Gastrocnemius medialis (tissue), 4 donors: Measurements from ENCODE around the gene TEF. TPM values are rescaled to one million over a fixed set of nuclear protein-coding genes. Genes with fewer than 3 reads are reported as not detected.

ENCODE experiments used
- ATAC-seq, 2 donors: fragments of 150-250 bp; one replicate each; pipeline ENCODE4 v1.9.1; 2016
- DNase-seq, 2 donors: peaks; one replicate each; pipeline ENCODE4 v3.0.0-alpha.2; 2019
- H3K27ac ChIP-seq, 4 donors: fragments of 200-600 bp; sonication (generic); 1 replicate in 1 of 4; 2 replicates in 3 of 4; pipeline ENCODE4 v1.5.1; 2016 to 2018; ENCODE audit warnings: mild to moderate bottlenecking in 2 of 4, moderate library complexity in 1 of 4
- H3K27me3 ChIP-seq, 3 donors: fragments of 200-600 bp; sonication (generic) in 2 of 3; 1 replicate in 1 of 3; 2 replicates in 2 of 3; pipeline versions ENCODE4 v1.5.1 to v1.6.0; 2016 to 2019; ENCODE audit warnings: mild to moderate bottlenecking in 1 of 3, moderate library complexity in 1 of 3
- H3K36me3 ChIP-seq, 2 donors: fragments of 200-600 bp; sonication (generic) in 1 of 2; one replicate each; pipeline ENCODE4 v1.5.1; 2017 to 2018
- H3K4me1 ChIP-seq, 2 donors: fragments of 200-600 bp; sonication (generic) in 1 of 2; one replicate each; pipeline ENCODE4 v1.5.1; 2016 to 2017; ENCODE audit warnings: mild to moderate bottlenecking in 2 of 2
- H3K4me3 ChIP-seq, 4 donors: fragments of 200-600 bp; sonication (generic) in 3 of 4; 1 replicate in 1 of 4; 2 replicates in 3 of 4; pipeline ENCODE4 v1.5.1; 2016 to 2019; ENCODE audit warnings: mild to moderate bottlenecking in 2 of 4
- H3K9me3 ChIP-seq, 3 donors: fragments of 200-600 bp; sonication (generic) in 2 of 3; 1 replicate in 1 of 3; 2 replicates in 2 of 3; pipeline ENCODE4 v1.5.1; 2016 to 2019
- CTCF ChIP-seq, 5 experiments: fragments of 450-650 bp in 3 of 5; fragments of 200-600 bp in 2 of 5; sonication (generic) in 2 of 5; IDR thresholded peaks in 4 of 5; conservative IDR thresholded peaks in 1 of 5; 1 replicate in 4 of 5; 2 replicates in 1 of 5; pipeline ENCODE4 v1.5.1; 2016 to 2019; ENCODE audit warnings: antibody characterized with exemption in 5 of 5, mild to moderate bottlenecking in 3 of 5, moderate library complexity in 3 of 5
- POLR2A ChIP-seq, 2 donors: fragments of 450-650 bp; IDR thresholded peaks; one replicate each; pipeline ENCODE4 v1.6.1; 2017; ENCODE audit warnings: antibody characterized with exemption in 2 of 2, mild to moderate bottlenecking in 2 of 2, moderate library complexity in 2 of 2
- in situ Hi-C, 4 donors: fragments of 200-750 bp; cut with MboI; loops; one replicate each; pipeline versions ENCODE4 v1.15.0 to v1.8.0; 2017; ENCODE audit warnings: low sequenced_read_pairs in 4 of 4
- intact Hi-C: fragments of 100-400 bp; cut with DNase I; formaldehyde crosslinking; loops from one replicate; pipeline ENCODE4 v1.15.1; 2023; ENCODE audit warnings: low total_unique reads
- total RNA-seq, 4 donors: library from RNA; depleted of rRNA; stranded (reverse); fragments of >200 nt; gene quantifications; one replicate each; pipeline versions ENCODE4 v1.1.0 to v1.2.3, GENCODE V29; 2016

The TEF gene
- total RNA-seq, 4 donors from 2014 or later, result 15.6 to 39.8 (median 19.5) TPM

GRCh38 chr22:41355895-41356294, 25.8 kb upstream of the TEF start:
- no peaks in the 10 kb centered on the region for H3K27me3 ChIP-seq
- TF ChIP-seq CTCF (IDR thresholded peaks at IDR 0.05 in 4 of 5, conservative IDR thresholded peaks at IDR 0.05 in 1 of 5), result no peak
- no peak for TF ChIP-seq POLR2A (IDR thresholded peaks at IDR 0.05)
- peaks cover 0 to 4% of the 10 kb centered on the region in 2 donors for H3K4me1 ChIP-seq
- DNase-seq, result no peak
- no peak for ATAC-seq
- in situ Hi-C loops (no loop called here), intact Hi-C loops (no loop called here)
- peaks cover 0 to 70% of the 10 kb centered on the region in 2 donors for H3K36me3 ChIP-seq
- H3K4me3 ChIP-seq, result no peak overlapping the region
- H3K27ac ChIP-seq, result no peak overlapping the region
- H3K9me3 ChIP-seq, result no peaks in the 10 kb centered on the region

DNA sequence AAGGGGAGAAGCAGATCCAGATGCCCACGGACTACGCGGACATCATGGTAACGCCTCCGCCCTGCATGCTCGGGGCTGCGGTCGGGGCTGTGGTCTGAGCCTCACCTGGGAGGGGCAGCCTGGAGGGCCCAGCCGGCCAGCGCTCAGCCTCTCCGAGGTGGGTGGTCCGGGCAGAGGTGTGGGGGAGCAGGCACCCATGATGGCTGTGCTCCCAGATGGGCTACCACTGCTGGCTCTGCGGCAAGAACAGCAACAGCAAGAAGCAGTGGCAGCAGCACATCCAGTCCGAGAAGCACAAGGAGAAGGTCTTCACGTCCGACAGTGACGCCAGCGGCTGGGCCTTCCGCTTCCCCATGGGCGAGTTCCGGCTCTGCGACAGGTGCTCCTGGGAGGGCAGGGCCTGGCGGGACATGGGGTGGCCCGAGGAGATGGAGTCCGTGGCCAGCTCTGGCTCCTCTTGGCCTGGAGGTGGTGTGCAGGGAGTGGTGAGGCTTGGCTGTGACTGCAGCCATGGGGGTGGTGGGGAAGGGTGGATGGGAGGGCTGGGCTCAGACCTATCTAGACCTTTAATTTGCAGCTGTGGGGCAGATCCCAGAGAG, 25.2 kb upstream of the TEF start:
- DNase-seq (no peak), ATAC-seq (no peak)
- no peak overlapping the region for H3K4me3 ChIP-seq
- no peaks in the 10 kb centered on the region for H3K27me3 ChIP-seq
- no peaks in the 10 kb centered on the region for H3K9me3 ChIP-seq
- no peak for TF ChIP-seq POLR2A (IDR thresholded peaks at IDR 0.05)
- in situ Hi-C loops, result no loop called here
- H3K4me1 ChIP-seq, result peaks cover 0 to 4% of the 10 kb centered on the region in 2 donors
- intact Hi-C loops, result no loop called here
- H3K27ac ChIP-seq, result no peak overlapping the region
- peaks cover 0 to 64% of the 10 kb centered on the region in 2 donors for H3K36me3 ChIP-seq

GRCh38 chr22:41357191-41357590, 24.6 kb upstream of the TEF start:
- H3K9me3 ChIP-seq, result no peaks in the 10 kb centered on the region
- peaks cover 0 to 59% of the 10 kb centered on the region in 2 donors for H3K36me3 ChIP-seq
- in situ Hi-C loops (no loop called here), intact Hi-C loops (no loop called here)
- ATAC-seq (no peak), DNase-seq (no peak)
- H3K4me1 ChIP-seq, result peaks cover 0 to 4% of the 10 kb centered on the region in 2 donors
- H3K27ac ChIP-seq, result no peak overlapping the region
- no peak overlapping the region for H3K4me3 ChIP-seq
- TF ChIP-seq CTCF (IDR thresholded peaks at IDR 0.05 in 4 of 5, conservative IDR thresholded peaks at IDR 0.05 in 1 of 5) (no peak), POLR2A (IDR thresholded peaks at IDR 0.05) (no peak)
- no peaks in the 10 kb centered on the region for H3K27me3 ChIP-seq

DNA sequence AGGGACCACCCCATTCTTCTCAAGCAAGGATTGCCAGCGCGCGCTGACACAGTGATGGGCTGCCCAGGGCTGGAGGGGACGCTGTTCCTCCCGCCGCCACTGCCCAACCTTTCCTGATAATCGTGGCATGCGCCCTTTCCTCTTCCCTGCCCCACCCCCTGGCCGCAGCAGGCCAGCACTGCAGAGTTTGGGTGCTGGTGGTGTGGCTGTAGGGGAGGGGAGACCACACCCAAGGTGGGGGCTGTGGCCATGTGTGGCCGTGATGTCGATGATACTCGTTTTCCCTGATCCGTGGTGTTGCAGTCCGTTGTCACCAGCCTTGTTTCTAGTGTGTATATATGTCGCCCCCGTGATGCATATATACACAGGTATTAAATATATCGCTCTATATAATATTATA, 22.8 kb upstream of the TEF start:
- intact Hi-C loops (no loop called here), in situ Hi-C loops (no loop called here)
- Histone ChIP-seq H3K36me3 (peaks cover 0 to 44% of the 10 kb centered on the region in 2 donors), H3K4me1 (peaks cover 0 to 4% of the 10 kb centered on the region in 2 donors), H3K27ac (no peak overlapping the region), H3K9me3 (no peaks in the 10 kb centered on the region), H3K27me3 (no peaks in the 10 kb centered on the region), H3K4me3 (no peak overlapping the region)
- ATAC-seq (no peak), DNase-seq (no peak)
- no peak for TF ChIP-seq CTCF (IDR thresholded peaks at IDR 0.05 in 4 of 5, conservative IDR thresholded peaks at IDR 0.05 in 1 of 5)
- no peak for TF ChIP-seq POLR2A (IDR thresholded peaks at IDR 0.05)

- no peaks in the 10 kb centered on the region for H3K27me3 ChIP-seq
- DNase-seq (no peak), ATAC-seq (no peak)
- peaks cover 0 to 4% of the 10 kb centered on the region in 2 donors for H3K4me1 ChIP-seq
- intact Hi-C loops, result no loop called here
- H3K9me3 ChIP-seq, result no peaks in the 10 kb centered on the region
- in situ Hi-C loops, result no loop called here
- TF ChIP-seq CTCF (IDR thresholded peaks at IDR 0.05 in 4 of 5, conservative IDR thresholded peaks at IDR 0.05 in 1 of 5) (no peak), POLR2A (IDR thresholded peaks at IDR 0.05) (no peak)
- no peak overlapping the region for H3K4me3 ChIP-seq
- H3K27ac ChIP-seq, result no peak overlapping the region
- H3K36me3 ChIP-seq, result peaks cover 0 to 39% of the 10 kb centered on the region in 2 donors
Measured at GRCh38 chr22:41359376-41359775, 22.4 kb upstream of the TEF start.
